Right lobe of liver (tissue), 4 donors: ENCODE results near the gene GMEB1.

Experiments used
- CTCF ChIP-seq, 4 donors: fragments of 200-600 bp in 3 of 4; fragments of 450-650 bp in 1 of 4; IDR thresholded peaks; one replicate each; pipeline versions ENCODE4 v1.5.1 to v1.8.0; 2016 to 2022; ENCODE audit warnings: antibody characterized with exemption in 4 of 4, mild to moderate bottlenecking in 2 of 4
- POLR2A ChIP-seq: fragments of 450-650 bp; IDR thresholded peaks from one replicate; pipeline ENCODE4 v1.6.1; 2017; ENCODE audit warnings: antibody characterized with exemption, mild to moderate bottlenecking
- donor health status: DM: no; HTN: no; CAD: no.
- donor health status: DM: no; HTN: no; CAD: no.
- donor health status: DM: no; HTN: yes; CAD: no.

- TF ChIP-seq CTCF (IDR thresholded peaks at IDR 0.05) (no peak), POLR2A (no peak)
Measured at GRCh38 chr1:28632560-28632959, 36.0 kb upstream of the GMEB1 start.
